HepG2 (cell line): ENCODE results near the gene IP6K1. TPM values are rescaled to one million over a fixed set of nuclear protein-coding genes. Genes with fewer than 3 reads are reported as not detected.
A peak's percentile ranks its signal among the peaks of the same experiment; 100 is the strongest.
"Not testable (repeated sequence)": the region's sequence is repeated elsewhere in the genome, so short reads cannot be mapped to it uniquely, and the experiment has no call there.

Source experiments
- ATAC-seq: fragments of 200-7000 bp; cut with Tn5 transposase; 3 replicates; pipeline ENCODE4 v1.9.1; 2020; ENCODE audit warnings: mild to moderate bottlenecking, moderate library complexity
- BruUV-seq: library from RNA; stranded (reverse); fragments of 400-500 nt; replicated peaks from 2 replicates; lab custom pipeline; 2021; lab: Mats Ljungman, UMichigan
- CTCF ChIA-PET: fragments of 300-600 bp; formaldehyde crosslinking; extraction: SDS; loops from one replicate; lab custom pipeline; 2021; ENCODE audit warnings: low total read pairs, inconsistent platforms, low intra/inter-chr PET ratio; lab: Yijun Ruan, JAX
- POLR2A ChIA-PET: fragments of 350-600 bp; sonication (Branson Sonifier 250); formaldehyde crosslinking; loops from one replicate; lab custom pipeline; 2020; ENCODE audit warnings: antibody characterized with exemption, inconsistent platforms; lab: Yijun Ruan, JAX
- DNase-seq: peaks from one replicate; pipeline ENCODE4 v3.0.0-alpha.2; 2015; ENCODE audit warnings: low spot score
- FAIRE-seq: peaks from 3 replicates; lab custom pipeline; 2011; peaks lifted over from hg19 to GRCh38; lab: Jason Lieb, UNC
- H2AFZ ChIP-seq: one replicate; pipeline ENCODE4 v1.6.1; 2011; ENCODE audit warnings: low read length, inconsistent platforms
- H3K27ac ChIP-seq: fragments of 300-600 bp; 3 replicates; pipeline ENCODE4 v1.8.0; 2011; ENCODE audit warnings: mixed run types, mild to moderate bottlenecking, mixed read lengths, low read length, inconsistent platforms; ENCODE audit not compliant: insufficient read depth; ENCODE audit errors: extremely low read length
- H3K27me3 ChIP-seq, 2 experiments: fragments of 200-600 bp in 1 of 2; 2 replicates in 1 of 2; 3 replicates in 1 of 2; pipeline versions ENCODE4 v1.6.0 to v1.8.0; 2011; ENCODE audit warnings: low read length in 2 of 2, mild to moderate bottlenecking in 2 of 2, moderate library complexity in 2 of 2, inconsistent platforms in 1 of 2; ENCODE audit not compliant: insufficient read depth in 2 of 2, control insufficient read depth in 1 of 2
- H3K36me3 ChIP-seq, 2 experiments: fragments of 200-600 bp in 1 of 2; replicated peaks in 1 of 2; 2 replicates in 1 of 2; 3 replicates in 1 of 2; pipeline versions ENCODE4 v1.5.1 to v1.8.0; 2011; ENCODE audit warnings: low read length in 2 of 2, inconsistent platforms in 1 of 2; ENCODE audit not compliant: insufficient read depth in 2 of 2, control insufficient read depth in 1 of 2
- H3K4me1 ChIP-seq: 2 replicates; pipeline ENCODE4 v1.5.1; 2012; ENCODE audit warnings: low read length, inconsistent platforms; ENCODE audit not compliant: insufficient read depth
- H3K4me2 ChIP-seq: 2 replicates; pipeline ENCODE4 v1.6.0; 2011; ENCODE audit warnings: low read depth, low read length, inconsistent platforms
- H3K4me3 ChIP-seq, 3 experiments: fragments of 200-600 bp in 1 of 3; sonication (generic), shearing (Covaris generic) in 1 of 3; replicated peaks in 1 of 3; 2 replicates each; pipeline ENCODE4 v1.5.1; 2011 to 2016; ENCODE audit warnings: low read length in 3 of 3, inconsistent platforms in 2 of 3, low read depth in 2 of 3, mild to moderate bottlenecking in 2 of 3, control low read depth in 1 of 3, mixed read lengths in 1 of 3; ENCODE audit not compliant: insufficient read depth in 1 of 3
- H3K79me2 ChIP-seq: one replicate; pipeline ENCODE4 v1.6.1; 2011; ENCODE audit warnings: low read length, inconsistent platforms; ENCODE audit not compliant: insufficient read depth
- H3K9ac ChIP-seq: 2 replicates; pipeline ENCODE4 v1.6.0; 2011; ENCODE audit warnings: mild to moderate bottlenecking, low read depth, low read length, inconsistent platforms; ENCODE audit not compliant: insufficient read depth
- H3K9me3 ChIP-seq: 2 replicates; pipeline ENCODE4 v1.5.1; 2012; ENCODE audit warnings: mild to moderate bottlenecking, low read length
- H4K20me1 ChIP-seq: 2 replicates; pipeline ENCODE4 v1.6.0; 2011; ENCODE audit warnings: inconsistent platforms, mild to moderate bottlenecking, low read length, moderate library complexity; ENCODE audit not compliant: insufficient read depth
- ATF6 ChIP-seq: sonication (generic); formaldehyde crosslinking; conservative IDR thresholded peaks from 2 replicates; pipeline ENCODE4 v1.4.0; 2020; ENCODE audit warnings: missing genetic modification reagents
- CCDC6 ChIP-seq: sonication (generic); formaldehyde crosslinking; IDR thresholded peaks from 2 replicates; pipeline ENCODE4 v1.8.1; 2022; ENCODE audit warnings: mild to moderate bottlenecking, missing genetic modification reagents, moderate library complexity
- HINFP ChIP-seq: sonication (generic); formaldehyde crosslinking; IDR thresholded peaks from 2 replicates; pipeline ENCODE4 v1.4.0; 2020; ENCODE audit warnings: low read depth, mild to moderate bottlenecking, missing genetic modification reagents
- IKZF5 ChIP-seq: IDR thresholded peaks from 2 replicates; pipeline ENCODE4 v1.6.1; 2018; ENCODE audit warnings: missing genetic modification reagents, mild to moderate bottlenecking, missing compliant biosample characterization
- IRF2 ChIP-seq: IDR thresholded peaks from 2 replicates; pipeline ENCODE4 v1.6.1; 2018; ENCODE audit warnings: missing genetic modification reagents, missing compliant biosample characterization
- KDM2A ChIP-seq: sonication (generic); formaldehyde crosslinking; IDR thresholded peaks from 2 replicates; pipeline ENCODE4 v1.4.0; 2020; ENCODE audit warnings: low read depth, missing genetic modification reagents, borderline replicate concordance
- MAF1 ChIP-seq: sonication (generic); formaldehyde crosslinking; IDR thresholded peaks from 2 replicates; pipeline ENCODE4 v1.5.0; 2020; ENCODE audit warnings: missing genetic modification reagents, borderline replicate concordance
- MXI1 ChIP-seq: IDR thresholded peaks from 3 replicates; pipeline ENCODE4 v1.6.1; 2012; ENCODE audit warnings: low read depth, low read length, inconsistent platforms, borderline replicate concordance
- MYC ChIP-seq: sonication (generic); formaldehyde crosslinking; IDR thresholded peaks from 2 replicates; pipeline ENCODE4 v1.9.0; 2021; ENCODE audit warnings: missing genetic modification reagents, borderline replicate concordance
- PATZ1 ChIP-seq: sonication (generic); formaldehyde crosslinking; IDR thresholded peaks from 2 replicates; pipeline ENCODE4 v1.4.0; 2020; ENCODE audit warnings: missing genetic modification reagents
- POLR2G ChIP-seq: fragments of 200-400 bp; formaldehyde crosslinking; IDR thresholded peaks from 2 replicates; pipeline ENCODE4 v1.6.1; 2018; ENCODE audit warnings: mild to moderate bottlenecking, low read depth, low read length, moderate library complexity
- PPARG ChIP-seq: conservative IDR thresholded peaks from 2 replicates; pipeline ENCODE4 v1.6.1; 2016; ENCODE audit warnings: missing biosample characterization, missing genetic modification reagents
- RXRA ChIP-seq: sonication (generic); formaldehyde crosslinking; IDR thresholded peaks from 2 replicates; pipeline ENCODE4 v1.5.1; 2020; ENCODE audit warnings: missing genetic modification reagents
- SATB2 ChIP-seq: sonication (generic); formaldehyde crosslinking; IDR thresholded peaks from 2 replicates; pipeline ENCODE4 v1.5.0; 2020; ENCODE audit warnings: missing genetic modification reagents
- YEATS2 ChIP-seq: sonication (generic); formaldehyde crosslinking; IDR thresholded peaks from 2 replicates; pipeline ENCODE4 v1.4.0; 2020; ENCODE audit warnings: missing genetic modification reagents, borderline replicate concordance
- ZNF264 ChIP-seq: sonication (generic); formaldehyde crosslinking; IDR thresholded peaks from 2 replicates; pipeline ENCODE4 v1.4.0; 2020; ENCODE audit warnings: missing genetic modification reagents
- ZNF331 ChIP-seq: sonication (generic); formaldehyde crosslinking; IDR thresholded peaks from 2 replicates; pipeline ENCODE4 v1.4.0; 2020; ENCODE audit warnings: missing genetic modification reagents
- WGBS: methylation state at CpG from one replicate; pipeline ENCODE4 v1.1.6; 2017; ENCODE audit warnings: low lambda C conversion rate; 5-methylcytosine and 5-hydroxymethylcytosine counted together
- in situ Hi-C: cut with HindIII; loops from 2 replicates; pipeline ENCODE4 v1.10.0; 2017; ENCODE audit warnings: low pct_unique_long_range_greater_than_20kb; ENCODE audit not compliant: extremely low pct_ligation_motif_present
- intact Hi-C: fragments of 100-400 bp; cut with micrococcal nuclease; formaldehyde crosslinking; loops from one replicate; pipeline ENCODE4 v1.10.0; 2022; ENCODE audit not compliant: unreplicated experiment
- polyA plus RNA-seq, 8 experiments: library from polyadenylated mRNA; depleted of rRNA in 3 of 8; stranded (reverse) in 7 of 8; unstranded in 1 of 8; fragments of >200 nt; fragmentation: Illumina TruSeq in 4 of 8; extraction: Trizol in 4 of 8; gene quantifications; 2 replicates each; pipeline versions ENCODE4 v1.2.1 to v1.2.3, GENCODE V29; 2011 to 2016; ENCODE audit warnings: low read depth in 4 of 8, missing spikeins in 1 of 8, mixed read lengths in 1 of 8; ENCODE audit not compliant: insufficient read depth in 1 of 8
- total RNA-seq, 5 experiments: library from RNA; depleted of rRNA; stranded (reverse); fragments of >200 nt; fragmentation: Illumina TruSeq; extraction: Trizol; gene quantifications; 2 replicates each; pipeline ENCODE4 v1.2.3, GENCODE V29; 2016; ENCODE audit warnings: low read depth in 1 of 5

Gene IP6K1
- total and polyA plus RNA-seq, 2 of the 13 experiments (the other 11 are each of a cell fraction or from before 2014, with no cell fraction given): 17.7 to 29.7 TPM

GRCh38 chr3:49688338-49689045 lies 97.8 kb downstream of the IP6K1 start:
- Histone ChIP-seq H3K9ac (peak overlapping the region; percentile 97), H4K20me1 (peaks cover 12% of the 10 kb centered on the region; the same call in 1 of the 2 replicates), H3K4me1 (peaks cover 52% of the 10 kb centered on the region), H3K79me2 (peaks cover 38% of the 10 kb centered on the region), H3K27ac (peak overlapping the region; percentile 96), H3K4me2 (peak overlapping the region; percentile 96), H3K4me3 (peak overlapping the region; percentile 75 to 96 (median 89))
- WGBS: 0% methylated on average over 3 of the region's 7 CpGs
- BruUV-seq, in situ Hi-C loops, CTCF ChIA-PET, H3K9me3 ChIP-seq, H3K27me3 ChIP-seq, H3K36me3 ChIP-seq, intact Hi-C loops, H2AFZ ChIP-seq: not testable (repeated sequence)
- peak; percentile 91 for FAIRE-seq
- POLR2A ChIA-PET: interaction anchor here (0.6 to 2.3 kb wide), 7 partner anchors 13 to 266 kb away, joined by 3 to 18 read pairs (median 5); partner anchors contain the start of genes AMT, DAG1 and MON1A
- DNase-seq: peak; percentile 88
- peak; percentile 89 for ATAC-seq
- TF ChIP-seq HINFP (CRISPR knock-in tag) (peak; percentile 64; the same call in 1 of the 2 replicates), MAF1 (0 out of 2 replicates have a peak, but pooled peaks have one; percentile 39), PATZ1 (CRISPR knock-in tag) (peak; percentile 49; the same call in 1 of the 2 replicates), IKZF5 (peak; percentile 37), ZNF331 (CRISPR knock-in tag) (peak; percentile 26; the same call in 1 of the 2 replicates), IRF2 (CRISPR knock-in tag) (peak; percentile 56; the same call in 1 of the 2 replicates), RXRA (CRISPR knock-in tag) (peak; percentile 72), SATB2 (0 out of 2 replicates have a peak, but pooled peaks have one; percentile 46), PPARG (CRISPR knock-in tag) (peak; percentile 43; the same call in 1 of the 2 replicates), MYC (CRISPR knock-in tag) (peak; percentile 88), POLR2G (peak; percentile 80), ATF6 (CRISPR knock-in tag) (peak; percentile 65; the same call in 1 of the 2 replicates), ZNF264 (CRISPR knock-in tag) (0 out of 2 replicates have a peak, but pooled peaks have one; percentile 44), CCDC6 (peak; percentile 72; the same call in 1 of the 2 replicates), MXI1 (peak; percentile 38; the same call in 1 of the 3 replicates), YEATS2 (CRISPR knock-in tag) (peak; percentile 63; the same call in 1 of the 2 replicates), KDM2A (peak; percentile 69)
